CD4-positive, alpha-beta T cell treated with Interleukin-10 for 1 hour (primary cell): ENCODE data around the gene PDXK.
"Not testable (repeated sequence)": the region's sequence is repeated elsewhere in the genome, so short reads cannot be mapped to it uniquely, and the experiment has no call there.

ENCODE experiments used
- DNase-seq: peaks from one replicate; pipeline ENCODE4 v3.0.0-alpha.2; 2020

Gene PDXK

DNA sequence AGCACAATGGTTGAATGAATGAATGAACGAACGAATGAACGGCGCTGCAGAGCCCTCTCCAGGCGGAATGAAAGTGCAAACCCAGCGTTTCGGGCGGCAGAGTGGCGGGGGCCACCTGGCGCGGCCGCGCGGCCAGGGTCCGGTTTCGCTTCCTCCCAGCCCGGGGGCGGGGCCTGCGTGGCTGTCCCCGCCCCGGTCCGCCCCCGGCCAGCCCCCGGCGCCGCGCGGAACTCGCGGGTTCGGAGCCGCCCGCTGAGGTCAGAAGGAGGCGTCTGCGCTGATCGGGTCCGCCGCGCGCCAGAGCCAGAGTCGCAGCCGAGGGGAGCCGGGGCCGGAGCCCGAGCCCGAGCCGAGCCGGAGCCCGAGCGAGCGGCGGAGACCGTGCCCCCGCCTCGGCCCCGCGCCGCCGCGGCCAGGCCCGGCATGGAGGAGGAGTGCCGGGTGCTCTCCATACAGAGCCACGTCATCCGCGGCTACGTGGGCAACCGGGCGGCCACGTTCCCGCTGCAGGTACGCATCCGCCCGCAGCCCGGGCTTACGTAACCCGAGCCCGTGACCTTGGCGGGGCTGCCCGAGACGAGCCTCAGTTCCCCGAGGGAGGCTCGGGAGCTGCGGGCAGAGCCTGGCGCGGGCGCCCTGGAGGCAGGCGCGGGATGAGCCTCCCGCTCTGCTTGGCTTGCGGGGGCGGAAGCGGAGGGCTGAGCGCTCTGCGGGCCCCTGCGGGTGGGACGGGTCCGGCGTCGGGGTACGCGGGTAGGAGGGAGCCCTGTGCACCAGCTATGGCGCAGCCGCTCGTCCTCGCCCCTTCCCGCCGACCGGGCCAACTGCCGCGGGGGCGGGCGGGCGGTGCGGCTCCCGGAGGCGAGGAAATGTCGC is at the start of gene PDXK:
TSS of gene PDXK (plus strand) at position 258 of the 876 bp plus-strand sequence. CDS start at position 424, 166 bp downstream.
- DNase-seq = peak; percentile 80

DNA sequence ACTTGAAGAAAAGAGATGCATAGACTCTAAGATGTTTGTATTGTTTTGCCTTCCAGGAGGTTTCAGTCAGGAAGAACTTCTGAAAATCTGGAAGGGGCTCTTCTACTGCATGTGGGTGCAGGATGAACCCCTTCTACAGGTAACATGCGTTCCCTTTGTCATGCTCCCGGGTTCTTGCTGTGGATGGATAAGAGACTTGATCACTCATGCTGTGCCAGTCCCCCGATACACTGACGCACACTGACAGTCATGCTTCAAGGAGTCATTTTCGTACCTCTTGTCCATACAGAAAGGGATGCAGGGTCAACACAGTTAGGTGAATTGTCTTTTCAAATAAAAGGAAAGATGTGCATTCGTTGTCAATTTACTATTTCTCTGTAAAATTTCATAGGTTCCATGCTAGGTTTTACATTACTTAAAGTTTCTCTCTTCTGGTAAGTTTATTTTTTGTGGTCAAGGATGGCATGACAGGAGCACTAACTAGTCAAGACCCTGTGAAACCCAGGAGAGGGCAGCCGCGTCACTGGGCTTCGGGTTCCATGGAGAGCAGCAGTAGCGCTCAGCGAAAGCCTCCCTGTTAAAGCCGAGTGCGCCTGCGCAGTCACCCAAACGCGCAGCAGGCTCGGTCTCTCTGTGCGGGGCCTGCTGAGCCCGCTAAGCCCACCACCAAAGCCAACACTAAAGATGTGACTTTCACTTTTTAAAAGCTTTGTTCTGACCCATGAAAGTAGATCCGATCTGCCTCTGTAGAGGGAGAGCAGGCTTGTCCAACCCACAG is 48.9 kb upstream of the PDXK start:
- DNase-seq = no peak

- DNase-seq = no peak
These were observed 43.1 kb upstream of the PDXK start for GRCh38 chr21:43675871-43676270.

DNA sequence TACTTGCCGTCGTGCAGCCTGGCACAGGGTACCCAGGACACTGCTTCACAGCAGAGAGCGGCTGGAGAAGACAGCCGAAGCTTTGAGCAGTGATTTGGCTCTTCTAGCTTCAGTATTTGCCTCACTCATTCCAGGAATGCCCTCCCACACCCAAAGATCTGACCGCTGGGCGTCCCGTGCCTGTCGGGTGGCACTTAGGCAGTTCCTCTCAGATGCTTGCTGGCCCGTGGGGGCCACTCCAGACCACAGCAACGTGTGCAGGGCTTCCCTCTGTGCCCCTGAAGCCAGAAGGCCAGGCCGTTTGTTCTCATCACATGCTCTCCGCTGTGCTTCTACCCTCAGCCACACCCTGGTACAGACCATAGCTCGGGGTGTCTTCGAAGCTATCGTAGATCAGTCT is 42.5 kb upstream of the PDXK start:
- DNase-seq = no peak

DNA sequence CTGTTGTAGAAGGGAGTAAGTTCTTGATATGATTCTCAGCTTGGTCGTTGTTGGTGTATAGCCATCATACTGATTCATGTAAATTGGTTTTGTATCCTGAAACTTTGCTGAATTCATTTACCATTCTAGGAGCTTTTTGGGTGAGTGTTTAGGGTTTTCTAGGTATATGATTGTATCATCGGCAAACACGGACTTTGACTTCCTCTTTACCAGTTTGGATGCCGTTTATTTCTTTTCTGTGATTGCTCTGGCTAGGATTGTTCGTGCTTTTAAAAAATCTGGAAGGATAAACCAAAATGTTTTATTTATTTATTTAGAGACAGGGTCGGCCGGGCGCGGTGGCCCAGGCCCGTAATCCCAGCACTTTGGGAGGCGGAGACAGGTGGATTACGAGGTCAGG is 39.0 kb upstream of the PDXK start:
- DNase-seq = no peak

DNA sequence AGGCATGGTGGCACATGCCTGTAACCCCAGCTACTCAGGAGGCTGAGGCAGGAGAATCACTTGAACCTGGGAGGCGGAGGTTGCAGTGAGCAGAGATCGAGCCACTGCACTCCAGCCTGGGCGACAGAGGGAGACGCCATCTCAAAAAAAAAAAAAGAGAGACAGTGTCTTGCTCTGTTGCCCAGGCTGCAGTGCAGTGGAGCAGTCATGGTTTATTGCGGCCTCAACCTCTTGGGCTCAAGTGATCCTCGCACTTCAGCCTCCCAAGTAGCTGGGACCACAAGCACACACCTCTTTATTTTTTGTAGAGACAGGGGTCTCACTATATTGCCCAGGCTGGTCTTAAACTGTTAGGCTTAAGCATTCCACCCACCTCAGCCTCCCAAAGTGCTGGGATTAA is 38.5 kb upstream of the PDXK start:
- DNase-seq = not testable (repeated sequence)

GRCh38 chr21:43681650-43682049 is 37.3 kb upstream of the PDXK start:
- no peak for DNase-seq

DNA sequence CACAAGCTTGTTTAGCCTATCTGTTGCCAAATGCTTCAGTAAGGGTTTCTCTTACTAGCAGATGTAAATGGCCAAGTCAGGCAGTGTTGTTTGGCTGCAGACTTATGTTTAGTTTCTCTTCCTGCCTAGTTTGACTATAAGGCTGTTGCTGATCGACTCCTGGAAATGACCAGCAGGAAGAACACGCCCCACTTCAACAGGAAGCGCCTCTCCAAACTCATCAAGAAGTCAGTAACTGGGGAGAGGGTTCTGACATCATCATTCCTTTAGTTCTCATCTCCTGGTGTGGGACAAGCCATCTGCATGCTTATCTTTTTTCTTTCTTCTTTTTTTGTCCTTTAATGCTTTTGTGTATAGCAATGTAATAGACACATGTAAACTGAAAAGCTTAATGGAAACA is 34.5 kb upstream of the PDXK start:
- no peak for DNase-seq

GRCh38 chr21:43686811-43687565 is 31.9 kb upstream of the PDXK start:
- no peak for DNase-seq

DNA sequence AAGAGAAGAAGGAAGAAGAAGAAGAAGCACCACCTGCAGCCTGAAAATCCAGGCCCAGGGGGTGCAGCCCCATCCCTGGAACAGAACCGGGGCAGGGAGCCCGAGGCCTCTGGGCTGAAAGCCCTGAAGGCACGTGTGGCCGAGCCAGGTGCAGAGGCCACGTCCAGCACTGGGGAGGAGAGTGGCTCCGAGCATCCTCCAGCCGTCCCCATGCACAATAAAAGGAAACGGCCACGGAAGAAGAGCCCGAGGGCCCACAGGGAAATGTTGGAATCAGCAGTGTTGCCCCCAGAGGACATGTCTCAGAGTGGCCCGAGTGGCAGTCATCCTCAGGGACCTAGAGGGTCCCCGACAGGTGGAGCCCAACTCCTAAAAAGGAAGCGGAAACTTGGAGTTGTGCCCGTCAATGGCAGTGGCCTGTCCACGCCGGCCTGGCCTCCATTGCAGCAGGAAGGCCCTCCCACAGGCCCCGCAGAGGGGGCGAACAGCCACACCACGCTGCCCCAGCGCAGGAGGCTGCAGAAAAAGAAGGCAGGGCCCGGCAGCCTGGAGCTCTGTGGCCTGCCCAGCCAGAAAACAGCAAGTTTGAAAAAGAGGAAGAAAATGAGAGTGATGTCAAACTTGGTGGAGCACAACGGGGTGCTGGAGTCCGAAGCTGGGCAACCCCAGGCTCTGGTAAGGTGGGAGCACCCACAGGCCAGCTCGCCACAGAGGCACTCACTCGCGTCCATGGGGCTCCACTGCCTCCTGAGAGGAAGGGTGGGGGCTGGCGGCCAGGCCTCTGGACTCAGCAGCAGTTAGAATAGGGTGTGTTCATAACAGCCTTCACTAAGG is 31.1 kb upstream of the PDXK start:
- DNase-seq = no peak

DNA sequence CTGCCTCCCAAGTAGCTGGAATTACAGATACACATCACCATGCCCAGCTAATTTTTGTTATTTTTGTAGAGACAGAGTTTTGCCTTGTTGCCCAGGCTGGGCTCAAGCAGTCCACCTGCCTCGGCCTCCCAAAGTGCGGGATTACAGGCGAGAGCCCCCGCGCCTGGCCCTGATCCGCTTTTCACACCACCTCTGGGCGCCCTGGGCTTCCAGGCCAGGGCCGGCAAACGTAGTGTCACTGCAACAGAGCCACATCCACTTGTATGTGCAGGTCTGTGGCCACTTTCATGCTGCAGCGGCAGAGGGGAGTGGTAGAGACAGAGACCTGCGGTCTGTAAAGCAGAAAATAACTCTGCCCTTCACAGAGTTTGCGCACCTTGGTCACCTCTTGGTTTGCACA is 30.0 kb upstream of the PDXK start:
- DNase-seq = no peak

GRCh38 chr21:43689556-43690337 is 29.2 kb upstream of the PDXK start:
- no peak for DNase-seq

DNA sequence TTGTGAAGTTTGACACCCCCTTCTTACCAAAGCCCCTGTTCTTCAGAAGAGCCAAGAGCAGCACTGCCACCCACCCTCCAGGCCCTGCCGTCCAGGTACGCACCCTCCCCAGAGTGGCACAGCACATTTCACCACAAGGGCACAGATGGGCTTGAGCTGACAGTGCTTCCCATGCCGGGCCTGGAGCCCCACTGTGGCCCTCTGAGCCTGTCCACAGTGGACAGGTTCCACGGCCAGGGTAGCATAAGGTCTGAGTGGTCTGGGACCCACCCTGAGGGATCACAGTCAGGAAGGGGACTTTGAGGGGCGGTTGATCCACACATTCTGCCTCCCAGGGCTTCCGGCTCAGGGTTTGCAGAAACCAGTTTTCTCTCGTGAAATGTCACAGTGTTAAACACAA is 28.6 kb upstream of the PDXK start:
- no peak for DNase-seq

GRCh38 chr21:43691086-43691795 is 27.7 kb upstream of the PDXK start:
- no peak for DNase-seq

DNA sequence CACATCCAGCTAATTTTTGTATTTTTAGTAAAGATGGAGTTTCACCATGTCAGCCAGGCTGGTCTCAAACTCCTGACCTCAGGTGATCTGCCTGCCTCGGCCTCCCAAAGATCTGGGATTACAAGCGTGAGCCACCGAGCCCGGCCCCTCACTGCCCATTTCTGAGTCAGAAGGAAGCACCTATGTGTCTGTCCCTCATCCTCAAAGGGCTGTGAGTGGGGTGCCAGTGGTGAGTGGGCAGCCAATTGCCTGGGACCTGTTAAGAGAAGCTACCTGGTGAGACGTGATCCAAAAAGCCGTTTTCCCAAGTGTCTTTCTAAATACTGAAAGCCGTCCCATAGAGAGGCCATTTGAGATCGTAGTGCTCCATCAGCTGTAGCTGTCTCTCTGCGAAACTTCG is 27.1 kb upstream of the PDXK start:
- DNase-seq = no peak

- no peak for DNase-seq
These were observed 26.0 kb upstream of the PDXK start for GRCh38 chr21:43692949-43693348.

GRCh38 chr21:43693981-43694380 is 24.9 kb upstream of the PDXK start:
- DNase-seq = no peak

DNA sequence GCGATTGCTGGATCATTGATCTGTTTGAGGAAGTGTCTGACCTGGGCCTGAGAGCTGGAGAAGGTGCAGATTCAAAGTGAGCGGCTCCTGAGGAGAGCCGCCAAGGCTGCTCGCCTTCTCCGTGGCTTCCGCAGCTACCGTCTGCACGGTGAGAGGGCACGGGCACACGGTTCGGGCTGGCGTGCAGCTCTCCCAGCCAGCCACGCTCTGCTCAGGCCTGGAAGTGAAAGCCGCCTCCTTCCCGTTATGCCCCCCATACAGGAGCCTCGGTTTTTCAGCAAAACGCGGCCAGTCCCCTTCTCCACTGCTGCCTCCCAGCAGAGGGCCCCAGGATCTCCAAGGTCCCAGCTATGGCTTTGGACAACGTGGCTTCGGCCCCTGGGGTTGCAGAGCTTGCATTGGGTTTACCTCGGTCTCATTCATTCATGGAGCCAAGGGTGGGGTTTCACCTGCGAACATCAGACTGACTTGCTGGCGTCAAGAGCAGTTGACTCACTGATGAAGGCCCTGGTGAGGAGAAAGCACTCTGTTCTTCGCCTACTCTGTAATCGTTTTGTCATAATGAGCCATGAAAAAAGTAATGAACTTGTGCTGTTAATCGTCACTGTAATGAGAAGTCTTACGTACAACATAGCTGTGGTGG is 24.4 kb upstream of the PDXK start:
- DNase-seq = no peak

DNA sequence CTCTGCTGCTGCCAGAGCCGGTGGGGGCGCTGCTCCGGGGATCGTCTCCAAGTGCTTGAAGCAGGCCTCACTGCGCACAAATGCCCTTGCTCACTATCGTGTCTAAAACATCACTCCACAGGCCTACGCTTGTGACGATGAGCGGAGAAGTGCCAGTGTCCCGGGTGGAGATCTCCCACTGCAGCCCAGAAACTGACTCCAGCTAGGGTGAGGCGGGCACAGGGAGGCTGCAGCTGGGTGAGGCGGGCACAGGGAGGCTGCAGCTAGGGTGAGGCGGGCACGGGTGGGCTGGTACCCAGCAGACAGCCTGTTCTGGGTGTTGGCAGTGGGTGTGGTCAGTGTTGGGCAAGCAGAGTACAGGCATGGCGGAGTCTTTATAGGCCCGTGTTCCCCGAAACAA is 22.7 kb upstream of the PDXK start:
- no peak for DNase-seq
